Liver (tissue), 9 donors: ENCODE results near the gene RPS6KA5. TPM values are rescaled to one million over a fixed set of nuclear protein-coding genes. Genes with fewer than 3 reads are reported as not detected.

Experiments used
- DNase-seq: peaks from one replicate; pipeline ENCODE4 v3.0.0-alpha.2; 2017; ENCODE audit warnings: low spot score
- H3K27ac ChIP-seq, 2 donors: one replicate each; pipeline ENCODE4 v1.7.0; 2013; ENCODE audit warnings: inconsistent platforms in 2 of 2, low read length in 2 of 2, control low read depth in 1 of 2, low read depth in 1 of 2, mild to moderate bottlenecking in 1 of 2
- H3K27me3 ChIP-seq, 4 donors: one replicate each; pipeline versions ENCODE4 v1.6.1 to v1.7.0; 2013; ENCODE audit warnings: low read length in 3 of 4, inconsistent platforms in 1 of 4, mild to moderate bottlenecking in 1 of 4, moderate library complexity in 1 of 4; ENCODE audit not compliant: control insufficient read depth in 4 of 4, insufficient read depth in 4 of 4
- H3K36me3 ChIP-seq, 4 donors: one replicate each; pipeline versions ENCODE4 v1.6.1 to v1.7.0; 2013; ENCODE audit warnings: low read length in 3 of 4, mild to moderate bottlenecking in 3 of 4, low read depth in 1 of 4, moderate library complexity in 1 of 4; ENCODE audit not compliant: control insufficient read depth in 4 of 4, insufficient read depth in 3 of 4
- H3K4me1 ChIP-seq, 4 donors: one replicate each; pipeline versions ENCODE4 v1.6.1 to v1.7.0; 2013; ENCODE audit warnings: low read length in 3 of 4, mild to moderate bottlenecking in 3 of 4, moderate library complexity in 1 of 4; ENCODE audit not compliant: control insufficient read depth in 4 of 4, insufficient read depth in 4 of 4
- H3K4me3 ChIP-seq, 3 donors: one replicate each; pipeline versions ENCODE4 v1.6.1 to v1.7.0; 2013; ENCODE audit warnings: low read length in 3 of 3, control low read depth in 1 of 3, low read depth in 1 of 3, mild to moderate bottlenecking in 1 of 3
- H3K9ac ChIP-seq, 2 donors: one replicate each; pipeline ENCODE4 v1.7.0; 2013; ENCODE audit warnings: low read length in 2 of 2, mild to moderate bottlenecking in 2 of 2, moderate library complexity in 2 of 2, control low read depth in 1 of 2, low read depth in 1 of 2
- H3K9me3 ChIP-seq, 4 donors: one replicate each; pipeline versions ENCODE4 v1.6.1 to v1.7.0; 2013; ENCODE audit warnings: low read length in 3 of 4; ENCODE audit not compliant: control insufficient read depth in 4 of 4
- ATF3 ChIP-seq: IDR thresholded peaks from 2 replicates; pipeline ENCODE4 v1.6.1; 2016; ENCODE audit warnings: antibody characterized with exemption
- EGR1 ChIP-seq, 2 donors: IDR thresholded peaks; 2 replicates each; pipeline ENCODE4 v1.6.1; 2016 to 2018; ENCODE audit warnings: antibody characterized with exemption in 2 of 2, low read depth in 2 of 2
- FOXA1 ChIP-seq: IDR thresholded peaks from 2 replicates; pipeline ENCODE4 v1.6.1; 2016; ENCODE audit warnings: antibody characterized with exemption
- FOXA2 ChIP-seq: IDR thresholded peaks from 2 replicates; pipeline ENCODE4 v1.6.1; 2016; ENCODE audit warnings: antibody characterized with exemption
- HNF4A ChIP-seq, 2 donors: conservative IDR thresholded peaks; 2 replicates each; pipeline ENCODE4 v1.6.1; 2016; ENCODE audit warnings: antibody characterized with exemption in 2 of 2, mild to moderate bottlenecking in 2 of 2
- HNF4G ChIP-seq: IDR thresholded peaks from 2 replicates; pipeline ENCODE4 v1.6.1; 2016; ENCODE audit warnings: antibody characterized with exemption
- JUND ChIP-seq, 2 donors: IDR thresholded peaks; 2 replicates each; pipeline ENCODE4 v1.6.1; 2016; ENCODE audit warnings: antibody characterized with exemption in 2 of 2
- MAX ChIP-seq: IDR thresholded peaks from 2 replicates; pipeline ENCODE4 v1.6.1; 2016; ENCODE audit warnings: antibody characterized with exemption
- NR2F2 ChIP-seq: IDR thresholded peaks from 2 replicates; pipeline ENCODE4 v1.6.1; 2016; ENCODE audit warnings: antibody characterized with exemption
- RAD21 ChIP-seq, 2 donors: IDR thresholded peaks; 2 replicates each; pipeline ENCODE4 v1.6.1; 2016; ENCODE audit warnings: antibody characterized with exemption in 2 of 2, mild to moderate bottlenecking in 2 of 2
- REST ChIP-seq: IDR thresholded peaks from 2 replicates; pipeline ENCODE4 v1.6.1; 2016; ENCODE audit warnings: antibody characterized with exemption, mild to moderate bottlenecking
- RXRA ChIP-seq, 2 donors: IDR thresholded peaks; 2 replicates each; pipeline ENCODE4 v1.6.1; 2017 to 2018; ENCODE audit warnings: antibody characterized with exemption in 2 of 2, mild to moderate bottlenecking in 1 of 2
- SP1 ChIP-seq: IDR thresholded peaks from 2 replicates; pipeline ENCODE4 v1.6.1; 2018; ENCODE audit warnings: antibody characterized with exemption, mild to moderate bottlenecking
- WGBS: extraction: QIAGEN DNeasy Blood & Tissue Kit; methylation state at CpG from one replicate; pipeline ENCODE4 v1.1.7; 2013; 5-methylcytosine and 5-hydroxymethylcytosine counted together
- polyA plus RNA-seq, 2 donors: library from polyadenylated mRNA; stranded (reverse) in 1 of 2; unstranded in 1 of 2; fragments of 200-250 nt in 1 of 2; fragments of >200 nt in 1 of 2; fragmentation: Nextera tagmentation in 1 of 2; extraction: Ambion mirVana in 1 of 2; gene quantifications; one replicate each; pipeline versions ENCODE4 v1.2.1 to v1.2.3, GENCODE V29; 2013 to 2015
- total RNA-seq, 2 donors: library from RNA; depleted of rRNA; stranded (reverse); fragments of >200 nt; gene quantifications; one replicate each; pipeline ENCODE4 v1.2.3, GENCODE V29; 2014
- donor health status: healthy.
- donor health status: healthy.
- donor health status: healthy.
- donor health status: healthy.
- donor health status: healthy.

The RPS6KA5 gene
- total and polyA plus RNA-seq, 4 donors, result 0.52 to 2.3 (median 1.3) TPM

GRCh38 chr14:90820958-90821357, 239.5 kb downstream of the RPS6KA5 start:
- H3K36me3 ChIP-seq, result no peaks in the 10 kb centered on the region
- no peak overlapping the region for H3K27ac ChIP-seq
- peaks cover 5 to 42% (median 31%) of the 10 kb centered on the region in 4 donors for H3K4me1 ChIP-seq
- WGBS, result 51% methylated on average over 11 of the region's 11 CpGs
- H3K9ac ChIP-seq, result no peak overlapping the region
- no peak overlapping the region for H3K4me3 ChIP-seq
- TF ChIP-seq MAX, result no peak
- peak; percentile 15 for TF ChIP-seq NR2F2
- peak in 1 of 2 donors; percentile 37 for TF ChIP-seq HNF4A (conservative IDR thresholded peaks at IDR 0.05)
- TF ChIP-seq ATF3, result no peak
- TF ChIP-seq RXRA (IDR thresholded peaks at IDR 0.05), result peak; percentile 39 to 49
- no peaks in the 10 kb centered on the region for H3K27me3 ChIP-seq
- no peaks in the 10 kb centered on the region for H3K9me3 ChIP-seq
- no peak for DNase-seq

GRCh38 chr14:90819734-90820393, 240.6 kb downstream of the RPS6KA5 start:
- Histone ChIP-seq H3K36me3 (no peaks in the 10 kb centered on the region), H3K27ac (peak overlapping the region; percentile 25 to 70), H3K4me1 (peaks cover 5 to 50% (median 38%) of the 10 kb centered on the region in 4 donors), H3K27me3 (no peaks in the 10 kb centered on the region), H3K4me3 (no peak overlapping the region), H3K9ac (peak overlapping the region in 1 of 2 donors; percentile 12), H3K9me3 (no peaks in the 10 kb centered on the region)
- WGBS, result 60% methylated on average over 5 of the region's 5 CpGs
- TF ChIP-seq HNF4A (conservative IDR thresholded peaks at IDR 0.05) (peak; percentile 70 to 72), SP1 (peak; percentile 37), RXRA (IDR thresholded peaks at IDR 0.05) (peak; percentile 33 to 46), HNF4G (peak; percentile 26), EGR1 (IDR thresholded peaks at IDR 0.05; ENCODE audit: low read depth in 2 of 2) (no peak), FOXA1 (no peak), RAD21 (IDR thresholded peaks at IDR 0.05) (peak in 1 of 2 donors; percentile 5)
- no peak for DNase-seq

GRCh38 chr14:90818715-90819114, 241.7 kb downstream of the RPS6KA5 start:
- H3K36me3 ChIP-seq, result no peaks in the 10 kb centered on the region
- peak overlapping the region in 1 of 2 donors; percentile 24 for H3K9ac ChIP-seq
- 52% methylated on average over 3 of the region's 3 CpGs for WGBS
- no peak overlapping the region for H3K4me3 ChIP-seq
- H3K27me3 ChIP-seq, result no peaks in the 10 kb centered on the region
- peaks cover 13 to 61% (median 49%) of the 10 kb centered on the region in 4 donors for H3K4me1 ChIP-seq
- no peaks in the 10 kb centered on the region for H3K9me3 ChIP-seq
- peak overlapping the region; percentile 70 to 75 for H3K27ac ChIP-seq
- no peak for DNase-seq
- TF ChIP-seq HNF4G (peak; percentile 11), JUND (IDR thresholded peaks at IDR 0.05) (peak in 1 of 2 donors; percentile 31), RXRA (IDR thresholded peaks at IDR 0.05) (peak in 1 of 2 donors; percentile 63), REST (no peak), HNF4A (conservative IDR thresholded peaks at IDR 0.05) (peak; percentile 66 to 81), FOXA2 (no peak)
